Measurements from ENCODE around the gene PDE6A. TPM values are rescaled to one million over a fixed set of nuclear protein-coding genes. Genes with fewer than 3 reads are reported as not detected.
A peak's percentile ranks its signal among the peaks of the same experiment; 100 is the strongest.

PDE6A gene
- total RNA-seq, 1 experiment from 2014 or later: 0.50 TPM

DNA sequence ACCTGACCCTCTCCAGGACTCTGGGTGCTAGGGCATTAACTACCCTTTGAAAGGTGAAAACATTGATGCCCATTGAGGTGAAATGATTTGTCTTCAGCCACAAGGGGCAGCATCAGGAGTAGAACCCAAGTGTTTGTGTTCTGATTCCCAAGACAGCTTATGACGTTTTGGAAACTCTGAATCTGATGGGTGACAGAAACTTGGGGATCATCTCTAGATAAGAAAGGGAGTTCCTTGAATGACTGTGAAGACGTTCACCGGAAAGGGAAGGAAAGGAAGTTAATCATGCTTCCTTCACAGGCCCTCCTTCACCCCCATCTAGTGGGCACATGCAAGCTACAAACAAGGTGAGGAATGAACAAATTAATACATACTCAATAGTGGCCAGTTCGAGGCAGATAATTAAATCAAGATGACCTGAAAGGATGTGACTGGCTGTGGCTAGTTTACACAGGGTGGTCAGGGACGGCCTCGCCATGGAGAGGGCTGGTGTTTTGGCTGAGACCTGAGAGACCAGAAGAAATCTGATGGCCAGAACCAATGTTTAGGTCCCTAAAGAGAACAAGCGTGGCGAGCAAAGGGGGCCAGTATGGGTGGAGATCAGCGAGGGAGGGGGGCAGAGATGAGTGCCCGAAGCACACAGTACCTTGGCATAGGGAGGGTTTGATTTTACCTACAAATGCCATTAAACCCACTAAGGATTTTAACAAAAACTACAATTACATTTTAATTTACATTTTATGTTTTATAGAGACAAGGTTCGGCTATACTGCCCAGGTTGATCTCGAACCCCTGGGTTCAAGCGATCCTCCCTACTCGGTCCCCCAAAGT lies 15.0 kb upstream of the PDE6A start:
- Histone ChIP-seq H3K9me3 (ENCODE audit: insufficient read depth, low read depth) (no peaks in the 10 kb centered on the region), H3K79me2 (ENCODE audit: low read depth) (no peaks in the 10 kb centered on the region), H3F3A (ENCODE audit: insufficient read depth, low read depth) (peaks cover 28% of the 10 kb centered on the region), H2AFZ (peak overlapping the region; percentile 88), H3K27ac (peak overlapping the region; percentile 80), H4K20me1 (ENCODE audit: insufficient read depth) (no peaks in the 10 kb centered on the region), H3K4me2 (peak overlapping the region; percentile 91), H3K4me1 (replicated peaks; ENCODE audit: insufficient read depth) (peaks cover 13% of the 10 kb centered on the region), H3K36me3 (ENCODE audit: low read depth) (no peaks in the 10 kb centered on the region), H3K4me3 (peak overlapping the region; percentile 75), H3K27me3 (ENCODE audit: insufficient read depth, low read depth) (no peaks in the 10 kb centered on the region), H3K9me2 (ENCODE audit: insufficient read depth) (no peaks in the 10 kb centered on the region)
- intact Hi-C loops (cut with micrococcal nuclease; ENCODE audit: unreplicated experiment): loop anchor here (1.0 to 10.0 kb wide), 6 partner anchors 20 to 325 kb away; no protein-coding TSS in a partner anchor
- TF ChIP-seq CTCF (conservative IDR thresholded peaks at IDR 0.05): peak; percentile 68
- no peak for TF ChIP-seq EZH2 (IDR thresholded peaks at IDR 0.05; ENCODE audit: low read depth)
- peak; percentile 23 to 39 for DNase-seq
- TSS peak; percentile 98 for BruUV-seq (replicated peaks)
- ChIA-PET POLR2A (ENCODE audit: unreplicated experiment) (interaction anchor here (0.5 to 1.3 kb wide), 11 partner anchors 9 to 1798 kb away, joined by 3 to 15 read pairs (median 4); no protein-coding TSS in a partner anchor), CTCF (interaction anchor here (0.5 to 2.0 kb wide), 14 partner anchors 20 to 135 kb away, joined by 3 to 12 read pairs (median 4); no protein-coding TSS in a partner anchor)

GRCh38 chr5:149957855-149958254 lies 13.3 kb upstream of the PDE6A start:
- Histone ChIP-seq H3K9me2 (ENCODE audit: insufficient read depth) (no peaks in the 10 kb centered on the region), H3K9me3 (ENCODE audit: insufficient read depth, low read depth) (no peaks in the 10 kb centered on the region), H3K79me2 (ENCODE audit: low read depth) (no peaks in the 10 kb centered on the region), H3K4me1 (replicated peaks; ENCODE audit: insufficient read depth) (peaks cover 13% of the 10 kb centered on the region), H3K36me3 (ENCODE audit: low read depth) (no peaks in the 10 kb centered on the region), H2AFZ (no peak overlapping the region), H3K27ac (no peak overlapping the region), H3F3A (ENCODE audit: insufficient read depth, low read depth) (peaks cover 28% of the 10 kb centered on the region), H3K4me3 (no peak overlapping the region), H3K4me2 (no peak overlapping the region), H3K27me3 (ENCODE audit: insufficient read depth, low read depth) (no peaks in the 10 kb centered on the region), H4K20me1 (ENCODE audit: insufficient read depth) (no peaks in the 10 kb centered on the region)
- POLR2A ChIA-PET (ENCODE audit: unreplicated experiment): interaction anchor here (0.8 kb wide), 1 partner anchor 19 kb away, joined by 9 read pairs; no protein-coding TSS in a partner anchor
- DNase-seq: peak in 1 of 2 experiments; percentile 11
- CTCF ChIA-PET: interaction anchor here (0.6 to 1.7 kb wide), 5 partner anchors 52 to 447 kb away, joined by 3 to 12 read pairs (median 4); no protein-coding TSS in a partner anchor
- intact Hi-C loops (cut with micrococcal nuclease; ENCODE audit: unreplicated experiment): no loop called here
- BruUV-seq (replicated peaks): no TSS peak
- TF ChIP-seq CTCF (conservative IDR thresholded peaks at IDR 0.05) (no peak), EZH2 (IDR thresholded peaks at IDR 0.05; ENCODE audit: low read depth) (no peak)

DNA sequence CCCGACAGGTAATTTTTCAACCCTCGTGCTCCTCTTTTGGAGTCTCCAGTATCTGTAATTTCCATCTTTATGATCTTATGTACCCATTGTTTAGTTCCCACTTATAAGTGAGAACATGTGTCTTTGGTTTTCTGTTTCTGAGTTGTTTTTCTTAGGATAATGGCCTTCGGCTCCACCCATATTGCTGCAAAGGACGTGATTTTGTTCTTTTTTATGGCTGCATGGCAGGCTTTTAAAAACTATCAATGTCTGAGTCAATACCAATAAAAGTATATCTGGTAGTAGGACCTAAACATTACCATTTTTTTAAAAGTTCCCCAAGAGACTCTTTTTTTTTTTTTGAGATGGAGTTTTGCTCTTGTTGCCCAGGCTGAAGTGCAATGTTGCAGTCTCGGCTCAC lies 12.1 kb upstream of the PDE6A start:
- ChIA-PET POLR2A (ENCODE audit: unreplicated experiment) (no interaction called here), CTCF (interaction anchor here (0.6 kb wide), 1 partner anchor 1283 kb away, joined by 3 read pairs; no protein-coding TSS in a partner anchor)
- Histone ChIP-seq H2AFZ (no peak overlapping the region), H3K4me1 (replicated peaks; ENCODE audit: insufficient read depth) (peaks cover 13% of the 10 kb centered on the region), H3F3A (ENCODE audit: insufficient read depth, low read depth) (peaks cover 25% of the 10 kb centered on the region), H3K27ac (no peak overlapping the region), H3K27me3 (ENCODE audit: insufficient read depth, low read depth) (no peaks in the 10 kb centered on the region), H3K4me3 (no peak overlapping the region), H3K79me2 (ENCODE audit: low read depth) (no peaks in the 10 kb centered on the region), H3K9me2 (ENCODE audit: insufficient read depth) (no peaks in the 10 kb centered on the region), H3K9me3 (ENCODE audit: insufficient read depth, low read depth) (no peaks in the 10 kb centered on the region), H4K20me1 (ENCODE audit: insufficient read depth) (no peaks in the 10 kb centered on the region), H3K36me3 (ENCODE audit: low read depth) (no peaks in the 10 kb centered on the region), H3K4me2 (no peak overlapping the region)
- no TSS peak for BruUV-seq (replicated peaks)
- intact Hi-C loops (cut with micrococcal nuclease; ENCODE audit: unreplicated experiment): no loop called here
- no peak for DNase-seq
- no peak for TF ChIP-seq EZH2 (IDR thresholded peaks at IDR 0.05; ENCODE audit: low read depth)
- TF ChIP-seq CTCF (conservative IDR thresholded peaks at IDR 0.05): no peak
